GM21390 (cell line): ENCODE measurements around the gene DHX38.

ENCODE experiments used
- ATAC-seq: cut with Tn5 transposase; IDR thresholded peaks from one replicate; pipeline ENCODE4 v1.9.1; 2021; ENCODE audit not compliant: unreplicated experiment

Gene DHX38

DNA sequence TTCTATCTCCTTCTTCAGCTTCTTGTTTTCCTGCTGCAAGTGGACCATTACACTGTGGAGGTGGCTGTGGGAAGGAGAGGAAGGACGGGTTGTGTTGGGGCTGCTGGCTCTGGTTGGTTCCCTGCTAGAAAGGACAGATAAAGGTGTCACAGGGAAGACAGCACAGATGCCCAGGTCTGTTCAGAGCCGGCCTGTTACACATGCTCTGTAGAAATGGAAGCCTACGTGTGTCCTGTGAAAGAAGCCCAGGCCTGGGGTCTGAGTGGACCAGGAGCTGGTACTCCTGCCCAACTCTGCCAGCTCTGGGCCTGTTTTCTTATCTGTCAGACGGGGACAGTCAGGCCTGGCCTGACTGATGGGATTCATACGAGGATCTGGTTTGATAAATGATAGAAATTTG lies 26.4 kb downstream of the DHX38 start:
- no peak for ATAC-seq

DNA sequence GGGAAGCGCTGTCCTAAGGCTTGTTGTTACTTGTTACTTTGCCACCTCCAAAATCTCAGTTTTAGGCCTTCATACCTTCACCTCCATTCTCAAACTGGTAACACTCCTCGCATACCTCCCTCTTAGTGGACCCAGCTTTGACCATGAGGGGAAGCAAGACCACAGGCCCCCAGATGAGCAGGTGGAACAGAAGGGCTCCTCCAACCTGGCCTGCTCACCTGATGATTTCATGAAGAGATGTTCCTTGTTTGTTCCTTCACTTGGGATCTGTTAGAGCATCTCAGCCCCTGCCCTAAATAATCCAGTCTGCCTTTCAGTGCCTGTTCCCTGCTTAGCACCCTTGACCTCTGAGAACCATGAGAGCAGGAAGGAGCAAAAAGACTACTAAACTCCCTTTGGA lies 28.7 kb downstream of the DHX38 start:
- no peak for ATAC-seq

DNA sequence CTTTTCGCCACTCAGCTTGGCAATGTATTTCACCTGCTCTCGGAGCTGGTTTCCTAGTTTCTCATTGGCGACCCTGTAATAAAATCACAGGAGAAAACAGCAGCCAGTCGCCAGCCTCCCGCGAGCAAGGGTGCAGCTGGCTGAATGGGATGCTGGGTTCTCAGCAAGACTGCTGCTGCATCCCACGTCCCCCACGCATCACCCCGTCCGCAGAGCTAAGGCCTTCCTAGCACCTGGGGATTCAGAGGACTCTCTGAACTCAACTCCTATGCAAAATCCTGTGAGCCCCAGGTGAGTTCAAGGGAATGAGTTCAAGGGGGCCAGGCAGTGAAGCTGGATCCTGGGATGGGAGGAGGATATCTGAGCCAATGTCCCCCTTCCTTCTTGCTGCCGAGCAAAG lies 29.3 kb downstream of the DHX38 start:
- no peak for ATAC-seq

DNA sequence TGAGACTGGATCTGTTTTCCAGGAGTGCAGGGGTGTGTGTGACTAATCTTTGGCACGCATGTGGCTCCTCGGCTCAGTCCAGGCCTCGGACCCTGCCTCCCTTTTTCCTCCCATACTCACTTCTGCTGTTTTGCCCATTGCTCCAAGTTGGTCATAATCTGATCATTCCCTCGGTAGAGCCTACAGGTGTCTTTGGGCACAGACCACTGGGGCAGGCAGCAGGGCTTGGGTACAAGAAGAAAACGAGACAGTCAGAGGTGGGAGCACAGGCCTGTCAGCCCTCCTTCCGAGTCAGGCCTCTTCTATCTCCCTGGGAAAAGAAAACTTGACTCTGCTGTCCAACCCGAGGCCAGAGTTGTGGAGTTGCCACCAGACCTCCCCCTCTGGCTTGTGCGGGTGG lies 29.8 kb downstream of the DHX38 start:
- no peak for ATAC-seq

DNA sequence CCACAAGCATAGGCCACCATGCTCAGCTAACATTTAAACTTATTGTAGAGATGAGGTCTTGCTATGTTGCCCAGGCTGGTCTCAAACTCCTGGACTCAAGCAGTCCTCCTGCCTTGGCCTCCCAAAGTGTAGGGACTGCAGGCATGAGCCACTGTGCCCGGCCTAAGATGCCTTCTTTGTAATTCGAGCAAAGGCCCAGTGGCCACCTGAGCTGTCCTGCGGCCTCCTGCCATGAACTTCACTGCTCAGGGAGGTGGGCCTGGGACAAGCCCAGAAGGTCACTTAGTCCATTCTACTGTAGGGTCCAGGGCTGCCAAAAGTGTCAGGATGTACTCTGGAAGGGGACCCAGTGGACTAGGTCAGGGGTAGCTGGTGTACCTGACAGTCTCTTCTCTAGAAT lies 30.5 kb downstream of the DHX38 start:
- ATAC-seq: no peak

DNA sequence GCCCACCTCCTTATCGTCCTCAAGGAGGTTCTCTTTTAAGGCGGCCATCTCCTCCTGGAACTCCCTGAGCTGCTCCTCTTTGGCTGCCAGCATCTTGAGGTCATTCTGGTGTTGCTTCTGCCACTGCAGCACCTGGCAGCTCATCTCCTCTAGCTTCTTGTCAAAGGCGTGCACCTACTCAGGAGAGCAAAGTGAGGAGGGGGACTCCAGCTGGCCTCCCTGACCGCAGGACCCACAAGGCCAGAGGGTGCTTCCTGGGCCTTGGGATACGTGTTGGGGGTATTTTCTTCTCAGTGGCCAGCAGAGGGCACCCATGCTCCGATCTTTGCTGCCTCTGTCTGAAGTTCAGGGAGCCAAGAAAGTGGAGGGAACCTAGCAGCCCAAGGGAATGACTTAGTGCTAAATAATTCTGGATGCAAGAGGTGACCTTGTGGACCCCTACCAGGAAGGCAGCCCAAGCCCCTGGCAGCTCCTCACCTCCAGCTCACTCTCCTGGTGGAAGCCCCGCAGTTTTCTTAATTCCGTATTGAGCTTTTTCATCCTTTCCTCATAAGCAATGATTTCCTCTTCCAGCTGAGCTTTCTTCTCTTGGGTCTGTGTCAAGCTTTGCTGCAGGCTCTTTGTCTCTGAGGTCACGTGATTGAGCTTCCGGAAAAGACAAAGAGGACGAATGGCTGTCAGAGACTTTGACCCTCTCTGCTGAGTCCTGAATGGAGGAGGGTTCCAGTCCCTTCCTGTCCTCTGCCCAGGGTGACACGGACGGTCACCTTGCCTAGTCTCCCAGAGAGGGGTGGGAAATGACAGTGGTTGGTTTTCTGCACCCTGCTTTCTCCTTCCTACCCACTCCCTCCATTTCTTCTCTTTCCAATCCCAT lies 31.4 kb downstream of the DHX38 start:
- ATAC-seq: no peak

DNA sequence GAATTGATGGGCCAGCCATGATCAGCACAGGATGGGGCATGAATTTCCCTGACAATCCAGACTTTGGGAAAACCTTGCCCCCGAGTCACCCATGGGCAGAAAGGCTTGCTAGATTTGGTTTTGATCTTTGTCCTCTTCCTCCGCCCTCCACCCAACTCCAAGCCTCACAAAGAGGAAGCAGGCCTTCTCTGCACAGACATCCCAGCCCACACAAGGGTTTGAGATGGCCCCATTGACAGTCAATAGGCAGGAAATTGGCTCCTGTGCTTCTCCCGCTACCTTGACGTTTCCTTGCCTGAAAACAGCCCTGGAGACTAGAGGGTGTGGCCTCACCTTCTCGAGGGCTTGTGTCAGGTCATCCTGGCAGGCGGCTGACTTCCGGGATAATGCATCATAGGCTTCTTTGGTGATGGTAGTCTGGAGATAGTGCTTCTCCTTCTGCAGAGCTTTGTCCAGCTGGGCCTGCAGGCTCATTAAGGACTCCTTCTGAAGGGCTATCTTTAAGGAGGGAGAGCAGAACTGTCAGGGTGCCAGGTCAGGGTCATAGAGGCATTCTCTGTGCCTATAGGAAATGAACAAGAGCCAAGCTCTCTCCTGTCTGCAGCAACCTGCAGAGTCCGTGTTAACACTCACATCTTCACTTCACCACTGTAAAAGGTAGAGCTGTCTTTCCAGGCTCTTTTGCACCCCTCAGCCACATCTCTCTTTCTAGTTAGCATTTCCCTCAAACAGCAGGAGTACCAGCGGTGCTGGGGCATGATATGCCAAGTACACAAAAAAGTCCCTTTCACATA lies 32.2 kb downstream of the DHX38 start:
- ATAC-seq: no peak

DNA sequence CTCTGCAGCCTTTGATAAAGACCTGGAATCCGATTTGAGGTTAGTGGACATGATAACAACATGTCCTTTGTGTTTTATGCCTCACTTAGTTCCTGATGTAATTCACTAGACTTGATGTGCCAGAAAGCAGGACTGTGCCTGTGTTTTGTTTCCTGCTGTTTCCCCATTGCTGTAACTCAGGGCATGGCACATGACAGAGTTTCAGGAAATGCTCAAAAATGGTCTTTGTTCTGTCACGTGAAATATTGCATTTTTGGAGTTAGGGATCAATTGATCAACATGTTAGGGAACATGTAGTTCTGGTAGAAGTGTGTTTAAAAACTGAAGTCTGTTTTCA lies 32.8 kb downstream of the DHX38 start:
- ATAC-seq: no peak

DNA sequence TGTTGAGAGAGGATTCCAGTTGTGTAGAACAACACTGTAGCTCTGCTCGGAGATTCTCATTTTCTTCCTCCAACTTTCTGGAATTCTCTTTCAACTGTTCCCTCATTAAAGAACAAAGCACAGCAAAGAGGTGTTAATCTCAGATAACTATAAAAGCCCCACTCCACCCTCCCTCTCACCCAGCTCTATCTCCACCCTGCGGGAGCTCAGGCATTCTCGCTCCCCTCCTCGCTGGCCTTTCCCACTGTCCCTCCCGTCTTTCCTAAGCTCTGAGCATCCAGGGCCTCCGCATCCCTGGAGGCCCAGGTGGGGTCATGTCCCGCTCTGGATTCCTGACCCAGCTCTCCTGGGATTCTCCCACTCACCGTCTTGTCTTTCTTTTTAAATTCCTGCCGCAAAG lies 35.1 kb downstream of the DHX38 start:
- ATAC-seq: no peak

DNA sequence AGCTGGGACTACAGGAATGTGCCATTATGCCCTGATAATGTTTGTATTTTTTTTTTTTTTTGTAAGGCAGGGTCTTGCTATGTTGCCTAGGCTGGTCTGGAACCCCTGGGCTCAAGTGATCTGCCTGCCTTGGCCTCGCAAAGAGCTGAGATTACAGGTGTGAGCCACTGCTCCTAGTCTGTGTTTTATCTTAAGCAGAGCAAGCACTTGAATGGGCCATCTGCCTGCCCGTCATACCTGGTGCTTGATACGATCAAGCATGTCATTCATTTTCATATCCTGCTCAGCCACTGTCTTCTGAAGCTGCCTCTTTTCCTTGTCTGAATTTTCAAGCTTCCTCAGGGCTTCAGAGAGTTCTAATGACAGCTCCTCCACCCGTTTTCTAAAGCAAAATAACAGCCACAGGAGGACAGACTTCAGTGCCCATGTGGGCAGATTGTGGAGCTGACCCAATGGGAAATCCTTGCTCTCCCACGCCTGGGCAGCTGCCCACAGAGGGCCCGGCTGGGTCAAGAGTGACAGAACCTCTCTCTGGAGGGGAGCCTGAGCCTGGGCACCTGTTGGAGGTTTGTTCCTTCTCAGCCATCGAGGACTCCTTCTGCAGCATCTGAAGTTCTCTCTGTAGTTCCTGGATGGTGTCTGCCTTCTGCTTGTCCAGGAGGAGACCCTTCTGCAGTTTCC lies 36.5 kb downstream of the DHX38 start:
- no peak for ATAC-seq

DNA sequence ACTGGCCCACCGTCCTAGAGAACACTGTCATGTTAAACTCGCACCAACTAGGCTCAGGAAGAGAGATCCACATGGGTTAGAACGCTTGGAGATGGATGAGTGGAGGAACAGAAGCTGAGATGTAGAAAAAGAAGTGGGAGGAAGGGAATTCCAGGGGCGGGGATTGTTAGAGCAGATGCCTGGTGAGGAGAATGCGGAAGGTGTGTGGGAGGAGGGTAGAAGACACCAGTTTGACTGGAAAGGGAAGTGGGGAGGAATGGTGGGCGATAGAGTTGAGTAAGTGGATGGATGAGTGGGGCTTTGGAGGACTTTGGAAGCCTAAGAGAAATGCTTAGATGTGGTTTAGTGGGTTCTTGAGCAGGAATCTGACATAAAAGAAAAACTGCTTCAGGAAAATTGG lies 37.4 kb downstream of the DHX38 start:
- ATAC-seq: no peak

DNA sequence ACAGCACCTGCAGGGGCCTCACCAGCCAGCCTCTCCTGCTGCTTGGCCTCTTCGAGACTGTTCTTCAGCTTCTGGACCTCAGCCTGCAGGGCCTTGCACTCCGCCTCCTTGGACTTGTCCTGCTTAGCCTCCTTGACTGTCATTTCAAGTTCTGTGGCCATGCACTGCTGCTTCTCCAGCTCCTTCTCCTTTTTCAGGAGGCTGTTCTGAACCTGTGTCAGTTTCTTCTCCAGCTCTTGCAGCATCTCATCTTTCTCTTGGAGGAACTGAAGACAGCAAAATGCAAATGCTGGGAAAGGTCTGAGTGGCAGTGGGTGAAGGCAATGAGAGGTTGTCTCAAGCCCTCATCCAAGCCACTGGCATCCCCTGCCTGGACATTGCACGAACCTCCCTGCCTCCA lies 39.1 kb downstream of the DHX38 start:
- ATAC-seq: no peak

DNA sequence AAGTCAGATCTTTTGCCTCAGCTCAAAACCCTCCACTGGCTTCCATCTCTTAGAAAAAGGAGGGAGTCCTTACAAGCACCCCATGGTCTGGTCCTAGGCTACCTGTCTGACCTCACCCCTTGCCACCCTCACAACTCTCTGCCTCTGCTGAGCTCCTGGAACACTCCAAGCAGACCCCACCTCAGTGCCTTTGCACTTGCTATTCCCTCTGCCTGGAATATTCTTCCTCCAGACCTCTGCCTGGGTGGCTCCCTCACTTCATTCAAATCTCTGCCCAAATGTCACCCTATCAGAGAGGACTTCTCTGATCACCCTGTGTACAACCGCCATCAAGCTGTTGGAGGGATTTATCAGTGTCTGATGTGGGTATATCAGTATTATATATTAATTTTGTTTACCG lies 40.9 kb downstream of the DHX38 start:
- ATAC-seq: no peak

DNA sequence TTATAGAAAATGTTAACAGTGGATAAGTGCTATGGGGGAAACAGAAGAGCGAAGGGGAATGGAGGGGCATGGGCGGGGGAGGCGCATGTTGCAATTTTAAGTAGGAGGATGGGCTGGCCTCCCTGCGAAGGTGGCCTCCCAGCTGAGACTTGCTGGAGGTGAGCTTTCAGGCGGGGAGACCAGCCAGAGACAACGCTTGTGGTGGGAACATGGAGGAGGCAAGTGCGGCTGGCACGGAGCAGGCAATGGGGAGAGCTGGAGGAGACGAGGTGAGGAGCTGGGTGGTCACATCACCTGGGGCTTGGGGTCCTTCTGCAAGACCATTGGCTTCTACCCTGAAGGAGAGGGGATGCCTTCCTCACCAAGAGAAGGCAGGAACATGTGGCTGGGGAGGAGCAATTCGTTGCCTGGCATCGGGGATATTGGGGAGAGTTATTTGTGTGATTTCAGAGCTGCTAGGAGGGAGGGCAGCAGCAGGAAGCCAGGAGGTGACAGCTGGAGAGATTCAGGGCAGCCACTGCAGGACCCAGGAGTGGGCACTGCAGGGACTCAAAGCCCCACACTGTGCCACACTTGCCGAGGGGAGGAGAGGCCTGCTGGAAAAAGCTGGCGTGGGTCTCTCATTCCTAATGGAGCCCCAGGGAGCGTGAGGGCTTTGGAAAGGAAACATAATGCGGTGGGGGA lies 43.9 kb downstream of the DHX38 start:
- ATAC-seq: no peak

DNA sequence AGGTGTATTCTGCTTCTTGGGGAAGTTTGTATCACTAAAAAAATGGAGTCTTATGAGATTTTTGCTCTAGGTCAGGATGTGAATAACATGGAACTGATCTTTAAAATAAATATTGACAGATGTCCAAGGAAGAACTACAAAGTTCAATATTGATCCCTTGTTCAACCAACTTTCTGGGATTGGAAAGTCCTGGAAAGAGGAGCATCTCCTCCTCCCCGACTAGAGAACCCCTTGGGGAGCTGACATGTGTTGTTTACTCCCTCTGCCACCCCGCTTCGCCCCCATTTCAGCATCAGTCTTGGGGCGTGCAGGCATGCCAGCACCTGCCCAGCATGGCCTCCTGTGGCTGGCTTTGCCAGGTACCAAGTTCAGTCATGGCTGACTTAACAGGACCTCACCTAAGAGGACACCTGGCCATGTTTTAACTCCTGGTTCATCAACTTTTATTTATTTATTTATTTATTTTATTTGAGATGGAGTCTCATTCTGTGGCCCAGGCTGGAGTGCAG lies 44.5 kb downstream of the DHX38 start:
- no peak for ATAC-seq

DNA sequence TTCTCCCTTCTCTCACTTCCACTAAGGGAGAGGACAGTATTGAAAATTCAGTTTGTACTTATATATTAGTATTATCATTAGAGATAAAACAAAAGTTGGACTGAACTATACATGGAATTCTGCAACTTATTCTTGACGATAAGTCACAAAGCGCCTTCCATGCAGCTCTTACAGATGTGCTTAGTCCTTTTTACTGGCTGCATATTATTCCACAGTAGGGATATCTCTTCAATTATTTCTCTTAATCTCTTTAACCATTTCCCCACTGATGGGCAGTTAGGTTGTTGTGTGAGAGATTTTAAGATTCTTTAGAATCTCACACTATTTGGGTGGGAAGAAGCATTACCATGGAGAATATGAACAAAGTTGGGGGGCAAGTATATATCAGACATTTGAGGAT lies 46.3 kb downstream of the DHX38 start:
- ATAC-seq: no peak

DNA sequence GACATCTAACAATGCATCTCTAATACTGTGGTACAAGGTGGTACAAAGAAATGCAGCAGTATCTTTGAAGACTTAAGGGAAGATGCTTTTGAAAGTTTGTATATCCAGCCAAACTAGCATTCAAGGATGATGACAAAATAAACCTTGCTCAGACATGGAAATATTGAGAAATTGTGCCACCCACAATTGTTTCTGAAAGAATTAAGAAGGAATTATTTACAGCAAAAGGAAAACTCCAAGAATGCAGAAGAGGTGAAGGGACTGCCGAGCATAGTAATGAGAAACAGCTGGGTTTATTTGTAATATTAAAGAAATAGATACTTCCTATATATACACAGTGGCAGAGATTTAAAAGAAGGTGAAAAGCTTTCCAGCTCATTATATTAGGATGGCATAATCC lies 48.8 kb downstream of the DHX38 start:
- ATAC-seq: no peak

DNA sequence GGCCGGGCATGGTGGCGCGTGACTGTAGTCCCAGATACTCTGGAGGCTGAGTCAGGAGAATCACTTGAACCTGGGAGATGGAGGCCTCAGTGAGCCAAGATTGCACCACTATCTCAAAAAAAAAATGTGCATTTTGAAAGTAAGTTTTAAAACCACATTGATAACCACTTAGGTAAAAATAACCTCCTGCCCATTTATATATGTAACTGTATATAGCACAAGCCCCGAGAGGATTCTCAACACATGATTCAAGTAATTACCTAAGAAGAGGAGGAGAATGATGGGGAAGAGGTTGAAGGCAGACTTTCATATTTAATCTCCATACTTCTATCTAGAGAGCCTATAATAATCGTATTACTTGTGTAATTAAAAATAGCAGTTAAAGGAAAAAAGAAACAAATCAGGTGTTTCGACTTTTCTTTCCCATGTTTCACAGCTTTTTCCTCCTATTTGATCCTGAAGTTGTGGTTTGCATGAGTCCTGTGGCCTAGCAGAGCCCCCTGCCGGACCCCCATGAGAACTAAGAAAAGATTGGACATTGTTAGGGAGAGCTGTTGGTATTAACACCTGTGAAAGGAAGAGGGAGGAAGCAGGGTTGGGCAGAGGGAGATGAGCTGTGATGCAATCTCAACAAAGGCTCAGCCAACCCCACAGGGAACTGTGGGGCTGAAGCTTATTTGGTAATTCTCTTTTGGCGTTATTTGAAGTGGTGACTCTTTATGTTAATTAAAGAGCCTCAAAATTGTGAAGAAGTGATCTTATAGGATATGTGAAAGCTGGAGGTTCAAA lies 56.2 kb downstream of the DHX38 start:
- no peak for ATAC-seq

DNA sequence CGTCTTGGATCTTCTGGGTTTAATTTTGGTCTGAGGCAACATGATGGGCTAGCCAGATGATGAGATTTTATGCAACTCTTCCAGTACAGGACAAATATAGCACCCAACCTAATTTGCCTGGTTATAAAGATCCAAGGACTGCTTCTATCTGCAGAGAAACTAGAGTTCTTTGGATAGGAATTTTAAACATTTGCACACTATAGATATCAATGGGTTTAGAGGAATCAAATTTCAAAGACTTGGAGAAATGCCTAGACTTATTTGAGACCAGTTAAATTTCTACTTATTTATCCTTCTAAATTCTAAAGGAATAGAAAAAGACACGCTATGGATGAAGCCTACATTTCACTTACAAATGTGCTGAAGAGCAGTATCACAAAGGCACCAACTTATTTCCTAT lies 65.7 kb downstream of the DHX38 start:
- no peak for ATAC-seq

DNA sequence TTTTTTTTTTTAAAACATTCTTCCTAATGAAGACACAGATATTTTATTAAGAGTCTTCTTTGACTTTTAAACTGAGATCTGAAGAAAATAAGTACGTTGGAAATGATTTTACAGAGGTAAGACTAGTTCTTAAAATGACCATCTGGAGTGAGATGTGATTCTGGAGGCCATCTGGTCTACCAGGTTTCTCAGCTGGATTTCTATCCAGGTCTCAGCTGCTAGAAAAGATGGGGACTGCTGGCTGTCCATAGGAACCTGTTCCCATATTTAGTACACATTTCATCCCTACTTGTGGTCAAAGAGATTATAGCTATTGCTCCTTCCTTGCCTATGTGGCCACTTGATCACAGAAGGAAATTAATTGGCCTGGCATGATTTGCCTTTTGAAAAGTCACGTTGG lies 66.2 kb downstream of the DHX38 start:
- ATAC-seq: no peak
